HCT116 (cell line): ENCODE results near the gene SNED1. TPM values are rescaled to one million over a fixed set of nuclear protein-coding genes. Genes with fewer than 3 reads are reported as not detected.

Experiments used
- ATAC-seq: fragments of 200-7000 bp; cut with Tn5 transposase; 2 replicates; pipeline ENCODE4 v1.9.1; 2020; ENCODE audit warnings: mild to moderate bottlenecking, moderate library complexity
- BruUV-seq: library from RNA; stranded (reverse); fragments of 400-500 nt; replicated peaks from 2 replicates; lab custom pipeline; 2021; lab: Mats Ljungman, UMichigan
- CTCF ChIA-PET: fragments of 300-600 bp; sonication (Branson Sonifier 250); formaldehyde crosslinking; loops from one replicate; lab custom pipeline; 2021; ENCODE audit warnings: antibody characterized with exemption; lab: Charles Lee
- POLR2A ChIA-PET: fragments of 300-600, 350-600 bp; sonication (Branson Sonifier 250); formaldehyde crosslinking; loops from one replicate; lab custom pipeline; 2021; ENCODE audit warnings: antibody characterized with exemption; lab: Charles Lee
- RAD21 ChIA-PET, 2 experiments: fragments of 300-600 bp; sonication (Branson Sonifier 250); formaldehyde crosslinking; loops; one replicate each; lab custom pipeline; 2023; ENCODE audit warnings: low total read pairs in 2 of 2; ENCODE audit not compliant: uncharacterized antibody in 2 of 2, unreplicated experiment in 2 of 2, low non-redundant PET in 1 of 2; lab: Charles Lee
- DNase-seq: peaks from one replicate; pipeline ENCODE4 v3.0.0-alpha.2; 2010; ENCODE audit warnings: low read depth, low spot score
- H2AFZ ChIP-seq: fragments of 200-600 bp; shearing (Covaris generic), sonication (generic); 2 replicates; pipeline ENCODE4 v1.6.1; 2017; ENCODE audit warnings: low read depth, mixed run types, mixed read lengths, antibody characterized with exemption, low read length; ENCODE audit not compliant: poor library complexity, severe bottlenecking
- H3K27ac ChIP-seq: 2 replicates; pipeline ENCODE4 v1.5.1; 2012; ENCODE audit warnings: low read depth, low read length
- H3K27me3 ChIP-seq: fragments of 200-600 bp; sonication (generic); 2 replicates; pipeline ENCODE4 v1.6.1; 2016; ENCODE audit warnings: mixed run types, low read length, mixed read lengths; ENCODE audit not compliant: insufficient read depth
- H3K36me3 ChIP-seq, 2 experiments: fragments of 200-500 bp in 1 of 2; fragments of 200-600 bp in 1 of 2; sonication (Bioruptor generic) in 1 of 2; sonication (generic) in 1 of 2; 2 replicates each; pipeline versions ENCODE4 v1.5.1 to v1.6.1; 2014 to 2016; ENCODE audit warnings: low read length in 2 of 2, inconsistent platforms in 1 of 2, mixed read lengths in 1 of 2, mixed run types in 1 of 2; ENCODE audit not compliant: insufficient read depth in 2 of 2, control insufficient read depth in 1 of 2
- H3K4me1 ChIP-seq, 2 experiments: fragments of 200-600 bp in 1 of 2; sonication (generic) in 1 of 2; 2 replicates each; pipeline versions ENCODE4 v1.5.1 to v1.6.1; 2012 to 2017; ENCODE audit warnings: low read length in 2 of 2, inconsistent platforms in 1 of 2, mild to moderate bottlenecking in 1 of 2, mixed read lengths in 1 of 2, mixed run types in 1 of 2, moderate library complexity in 1 of 2; ENCODE audit not compliant: insufficient read depth in 2 of 2, control insufficient read depth in 1 of 2
- H3K4me2 ChIP-seq: fragments of 200-600 bp; sonication (generic); 2 replicates; pipeline ENCODE4 v1.6.1; 2017; ENCODE audit warnings: mixed run types, low read length, mixed read lengths
- H3K4me3 ChIP-seq, 2 experiments: fragments of 200-600 bp in 1 of 2; sonication (generic) in 1 of 2; replicated peaks in 1 of 2; 2 replicates each; pipeline ENCODE4 v1.5.1; 2011 to 2016; ENCODE audit warnings: low read length in 2 of 2, control low read depth in 1 of 2, low read depth in 1 of 2, mild to moderate bottlenecking in 1 of 2, mixed read lengths in 1 of 2, mixed run types in 1 of 2
- H3K79me2 ChIP-seq: fragments of 200-600 bp; sonication (generic); 2 replicates; pipeline ENCODE4 v1.6.1; 2017; ENCODE audit warnings: mild to moderate bottlenecking, mixed run types, low read length, moderate library complexity, mixed read lengths; ENCODE audit not compliant: insufficient read depth
- H3K9ac ChIP-seq: fragments of 200-600 bp; sonication (generic); 2 replicates; pipeline ENCODE4 v1.6.1; 2016; ENCODE audit warnings: low read length, mixed read lengths
- H3K9me2 ChIP-seq: fragments of 200-600 bp; sonication (generic), shearing (Covaris generic); 2 replicates; pipeline ENCODE4 v1.6.1; 2017; ENCODE audit warnings: mixed run types, mild to moderate bottlenecking, moderate library complexity; ENCODE audit not compliant: insufficient read depth
- H3K9me3 ChIP-seq, 2 experiments: fragments of 200-500 bp in 1 of 2; fragments of 200-600 bp in 1 of 2; sonication (Bioruptor generic) in 1 of 2; sonication (generic) in 1 of 2; 2 replicates each; pipeline ENCODE4 v1.6.1; 2014 to 2017; ENCODE audit warnings: low read length in 2 of 2, mixed read lengths in 2 of 2, inconsistent platforms in 1 of 2, low read depth in 1 of 2, mild to moderate bottlenecking in 1 of 2, mixed run types in 1 of 2, moderate library complexity in 1 of 2; ENCODE audit not compliant: control insufficient read depth in 1 of 2, insufficient read depth in 1 of 2
- H4K20me1 ChIP-seq: fragments of 200-600 bp; sonication (generic), shearing (Covaris generic); 2 replicates; pipeline ENCODE4 v1.6.1; 2017; ENCODE audit warnings: mixed run types, mild to moderate bottlenecking, moderate library complexity; ENCODE audit not compliant: insufficient read depth
- ATF3 ChIP-seq: IDR thresholded peaks from 2 replicates; pipeline ENCODE4 v1.6.1; 2012
- CEBPB ChIP-seq: IDR thresholded peaks from 2 replicates; pipeline ENCODE4 v1.6.1; 2012; ENCODE audit warnings: low read depth
- CTCF ChIP-seq, 3 experiments: fragments of 200-600 bp in 1 of 3; sonication (generic) in 1 of 3; IDR thresholded peaks in 2 of 3; conservative IDR thresholded peaks in 1 of 3; 2 replicates each; pipeline ENCODE4 v1.5.1; 2012 to 2017; ENCODE audit warnings: low read depth in 2 of 3, low read length in 2 of 3, antibody characterized with exemption in 1 of 3, borderline replicate concordance in 1 of 3, control low read depth in 1 of 3, mild to moderate bottlenecking in 1 of 3, mixed read lengths in 1 of 3, mixed run types in 1 of 3, moderate library complexity in 1 of 3; ENCODE audit not compliant: insufficient read depth in 1 of 3
- EGR1 ChIP-seq: IDR thresholded peaks from 2 replicates; pipeline ENCODE4 v1.6.1; 2012; ENCODE audit warnings: low read depth
- ELF1 ChIP-seq: IDR thresholded peaks from 2 replicates; pipeline ENCODE4 v1.6.1; 2012; ENCODE audit warnings: low read depth, borderline replicate concordance
- EZH2 ChIP-seq: fragments of 200-600 bp; sonication (generic); IDR thresholded peaks from 2 replicates; pipeline ENCODE4 v1.6.1; 2017; ENCODE audit warnings: antibody characterized with exemption, mixed run types
- EZH2phosphoT487 ChIP-seq: fragments of 200-600 bp; IDR thresholded peaks from 2 replicates; pipeline ENCODE4 v1.6.1; 2018; ENCODE audit warnings: antibody characterized with exemption, borderline replicate concordance
- FOSL1 ChIP-seq: IDR thresholded peaks from 2 replicates; pipeline ENCODE4 v1.6.1; 2012; ENCODE audit warnings: low read depth
- JUND ChIP-seq: IDR thresholded peaks from 2 replicates; pipeline ENCODE4 v1.6.1; 2012
- POLR2A ChIP-seq: IDR thresholded peaks from 2 replicates; pipeline ENCODE4 v1.7.0; 2011; ENCODE audit warnings: borderline replicate concordance; ENCODE audit not compliant: insufficient read depth, insufficient read length; ENCODE audit errors: extremely low read depth
- POLR2AphosphoS5 ChIP-seq: IDR thresholded peaks from 2 replicates; pipeline ENCODE4 v1.6.1; 2011; ENCODE audit warnings: mild to moderate bottlenecking, low read depth, low read length, moderate library complexity
- REST ChIP-seq: IDR thresholded peaks from 2 replicates; pipeline ENCODE4 v1.6.1; 2012; ENCODE audit warnings: low read depth
- SIN3A ChIP-seq: IDR thresholded peaks from 2 replicates; pipeline ENCODE4 v1.6.1; 2012; ENCODE audit warnings: low read depth
- YY1 ChIP-seq: IDR thresholded peaks from 2 replicates; pipeline ENCODE4 v1.6.1; 2011; ENCODE audit warnings: low read length, low read depth, moderate library complexity, mild to moderate bottlenecking; ENCODE audit not compliant: insufficient replicate concordance; ENCODE audit errors: extremely low read depth
- ZBTB33 ChIP-seq: IDR thresholded peaks from 2 replicates; pipeline ENCODE4 v1.6.1; 2011; ENCODE audit warnings: mild to moderate bottlenecking, low read length, moderate library complexity; ENCODE audit not compliant: insufficient replicate concordance; ENCODE audit errors: extremely low read depth
- ZFX ChIP-seq: fragments of 450-650 bp; IDR thresholded peaks from 2 replicates; pipeline ENCODE4 v1.6.1; 2017
- ZNF274 ChIP-seq: fragments of 200-500 bp; sonication (Bioruptor generic); IDR thresholded peaks from 2 replicates; pipeline ENCODE4 v1.6.1; 2014; ENCODE audit warnings: mild to moderate bottlenecking, low read depth, low read length, inconsistent platforms
- intact Hi-C: fragments of 100-400 bp; cut with micrococcal nuclease; formaldehyde crosslinking; loops from 2 replicates; pipeline ENCODE4 v1.10.0; 2022
- total RNA-seq: library from RNA; stranded (reverse); gene quantifications from one replicate; pipeline ENCODE4 v1.2.1, GENCODE V29; 2021; ENCODE audit not compliant: unreplicated experiment

SNED1 gene
- total RNA-seq, 1 experiment from 2014 or later = 9.6 TPM

- H3K9ac ChIP-seq = no peak overlapping the region
- ATAC-seq (no peak), DNase-seq (no peak)
- H3K9me3 ChIP-seq = peaks cover 13 to 14% of the 10 kb centered on the region in 2 experiments; a peak in 2 of 4 replicates
- peaks cover 2 to 9% of the 10 kb centered on the region in 2 experiments; a peak in 2 of 4 replicates for H3K4me1 ChIP-seq
- no peak overlapping the region for H3K27ac ChIP-seq
- no peaks in the 10 kb centered on the region for H4K20me1 ChIP-seq
- H3K36me3 ChIP-seq = 0 out of 4 replicates have a peak, but pooled peaks cover 0 to 7% of the 10 kb centered on the region in 2 experiments
- H3K4me3 ChIP-seq = no peak overlapping the region
- intact Hi-C loops = no loop called here
- H3K9me2 ChIP-seq = no peaks in the 10 kb centered on the region
- no peak for TF ChIP-seq ZNF274
- TF ChIP-seq FOSL1 = no peak
- TF ChIP-seq JUND = no peak
- TF ChIP-seq CTCF (IDR thresholded peaks at IDR 0.05 in 2 of 3, conservative IDR thresholded peaks at IDR 0.05 in 1 of 3; ENCODE audit: borderline replicate concordance in 1 of 3, insufficient read depth in 1 of 3, low read depth in 2 of 3, low read length in 2 of 3) = no peak
- no peak for TF ChIP-seq EZH2phosphoT487
- no peak for TF ChIP-seq POLR2AphosphoS5
- TF ChIP-seq POLR2A = no peak
- TF ChIP-seq ZFX = no peak
- TF ChIP-seq ZBTB33 = no peak
- no peak for TF ChIP-seq EGR1
- no peak for TF ChIP-seq ATF3
- TF ChIP-seq CEBPB = no peak
- TF ChIP-seq YY1 = no peak
- no peak for TF ChIP-seq EZH2
- no peak for TF ChIP-seq SIN3A
- no peak for TF ChIP-seq ELF1
- TF ChIP-seq REST = no peak
- TF ChIP-seq, all 23 proteins: peak for 0
- Histone ChIP-seq H3K27me3 (no peaks in the 10 kb centered on the region), H2AFZ (no peak overlapping the region), H3K79me2 (no peaks in the 10 kb centered on the region), H3K4me2 (no peak overlapping the region)
- no TSS peak for BruUV-seq
- CTCF ChIA-PET = no interaction called here
- POLR2A ChIA-PET = no interaction called here
- RAD21 ChIA-PET = no interaction called here
These were observed 5.0 kb downstream of the SNED1 start for GRCh38 chr2:241003369-241003768.
